ENCODE data around the gene OSTM1.

DNA sequence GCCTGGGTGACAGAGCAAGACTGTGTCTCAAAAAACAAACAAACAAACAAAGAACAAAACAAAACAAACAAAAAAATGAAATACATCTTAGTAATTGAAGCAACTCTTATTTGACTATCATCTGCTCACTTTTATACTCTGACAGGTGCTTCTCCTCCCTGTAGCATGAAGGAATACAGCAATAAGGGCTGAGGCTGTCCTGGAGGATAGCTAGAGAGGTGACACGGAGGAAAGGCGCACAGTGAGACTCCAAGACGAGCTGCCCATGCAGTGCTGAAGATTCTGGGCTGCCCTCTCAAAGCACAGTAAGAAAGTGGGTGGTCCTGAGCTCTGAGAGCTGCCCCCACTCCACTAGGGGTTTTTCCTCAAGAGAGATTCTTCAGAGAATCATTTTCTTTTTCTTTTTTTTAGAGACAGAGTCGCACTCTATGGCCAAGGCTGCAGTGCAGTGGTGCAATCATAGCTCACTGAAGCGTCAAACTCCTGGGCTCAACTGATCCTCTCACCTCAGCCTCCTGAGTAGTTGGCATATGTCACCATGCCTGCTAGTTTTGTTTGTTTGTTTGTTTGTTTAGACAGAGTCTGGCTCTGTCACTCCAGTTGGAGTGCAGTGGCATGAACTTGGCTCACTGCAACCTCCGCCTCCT, 50.0 kb downstream of the OSTM1 start:
- no peak for TF ChIP-seq POLR2A (IDR thresholded peaks at IDR 0.05)
- TF ChIP-seq, protein P1, sequence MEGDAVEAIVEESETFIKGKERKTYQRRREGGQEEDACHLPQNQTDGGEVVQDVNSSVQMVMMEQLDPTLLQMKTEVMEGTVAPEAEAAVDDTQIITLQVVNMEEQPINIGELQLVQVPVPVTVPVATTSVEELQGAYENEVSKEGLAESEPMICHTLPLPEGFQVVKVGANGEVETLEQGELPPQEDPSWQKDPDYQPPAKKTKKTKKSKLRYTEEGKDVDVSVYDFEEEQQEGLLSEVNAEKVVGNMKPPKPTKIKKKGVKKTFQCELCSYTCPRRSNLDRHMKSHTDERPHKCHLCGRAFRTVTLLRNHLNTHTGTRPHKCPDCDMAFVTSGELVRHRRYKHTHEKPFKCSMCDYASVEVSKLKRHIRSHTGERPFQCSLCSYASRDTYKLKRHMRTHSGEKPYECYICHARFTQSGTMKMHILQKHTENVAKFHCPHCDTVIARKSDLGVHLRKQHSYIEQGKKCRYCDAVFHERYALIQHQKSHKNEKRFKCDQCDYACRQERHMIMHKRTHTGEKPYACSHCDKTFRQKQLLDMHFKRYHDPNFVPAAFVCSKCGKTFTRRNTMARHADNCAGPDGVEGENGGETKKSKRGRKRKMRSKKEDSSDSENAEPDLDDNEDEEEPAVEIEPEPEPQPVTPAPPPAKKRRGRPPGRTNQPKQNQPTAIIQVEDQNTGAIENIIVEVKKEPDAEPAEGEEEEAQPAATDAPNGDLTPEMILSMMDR (IDR thresholded peaks at IDR 0.05), result no peak
